Inferior parietal cortex (tissue), 1 donor: ENCODE results near the gene TRIP12.
"Not testable (repeated sequence)": the region's sequence is repeated elsewhere in the genome, so short reads cannot be mapped to it uniquely, and the experiment has no call there.

ENCODE experiments used
- DNase-seq: peaks from one replicate; pipeline ENCODE4 v3.0.0-alpha.2; 2016; ENCODE audit errors: extremely low spot score

TRIP12 gene

DNA sequence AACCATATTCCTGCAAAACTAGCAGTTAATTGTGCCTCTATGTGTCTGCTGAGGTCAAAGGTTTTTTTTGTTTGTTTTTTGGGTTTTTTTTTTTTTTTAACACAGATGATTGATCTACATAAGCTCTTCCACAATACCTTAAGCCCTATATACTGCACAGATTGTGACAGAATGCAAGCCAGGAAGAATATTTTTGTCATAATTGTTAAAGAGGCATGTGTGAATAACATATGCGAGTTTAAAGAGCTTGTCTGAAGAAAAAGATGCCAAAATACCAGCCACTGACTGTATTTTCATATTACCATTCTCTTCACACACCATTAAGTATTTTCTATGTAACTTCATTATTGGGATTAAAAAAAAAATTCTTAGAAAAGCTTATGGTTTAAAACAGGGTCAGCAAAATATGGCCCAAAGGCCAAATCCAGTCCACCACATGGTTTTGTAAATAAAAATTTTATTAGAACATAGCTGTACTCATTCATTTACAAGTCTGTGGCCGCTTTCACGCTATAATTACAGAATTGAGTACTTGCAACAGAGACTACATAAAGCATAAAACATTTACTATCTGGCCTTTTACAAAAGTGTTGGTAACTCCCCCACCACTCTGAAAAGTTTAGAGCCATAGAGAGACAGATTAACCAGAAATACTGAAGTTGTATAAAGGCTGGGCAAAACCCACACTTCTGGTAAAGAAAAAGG, 89.9 kb downstream of the TRIP12 start:
- DNase-seq: no peak

GRCh38 chr2:229825476-229825875, 96.3 kb downstream of the TRIP12 start:
- DNase-seq: no peak

DNA sequence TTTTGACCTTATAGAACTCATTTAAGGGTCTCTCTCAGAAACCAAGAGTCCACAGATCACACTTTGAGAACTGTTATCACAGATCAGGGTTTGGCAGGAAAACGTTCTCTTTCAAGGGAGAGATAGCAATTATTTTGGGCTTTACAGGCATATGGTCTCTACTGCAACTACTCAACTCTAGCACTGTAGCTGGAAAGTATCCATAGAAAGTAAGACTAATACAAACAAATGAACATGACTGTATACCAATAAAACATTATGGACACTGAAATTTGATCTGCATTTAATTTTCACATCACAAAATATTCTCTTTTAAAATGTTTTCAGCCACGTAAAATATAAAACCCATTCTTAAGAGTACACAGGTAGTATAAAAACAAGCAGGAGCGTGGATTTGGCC, 100.5 kb downstream of the TRIP12 start:
- no peak for DNase-seq

DNA sequence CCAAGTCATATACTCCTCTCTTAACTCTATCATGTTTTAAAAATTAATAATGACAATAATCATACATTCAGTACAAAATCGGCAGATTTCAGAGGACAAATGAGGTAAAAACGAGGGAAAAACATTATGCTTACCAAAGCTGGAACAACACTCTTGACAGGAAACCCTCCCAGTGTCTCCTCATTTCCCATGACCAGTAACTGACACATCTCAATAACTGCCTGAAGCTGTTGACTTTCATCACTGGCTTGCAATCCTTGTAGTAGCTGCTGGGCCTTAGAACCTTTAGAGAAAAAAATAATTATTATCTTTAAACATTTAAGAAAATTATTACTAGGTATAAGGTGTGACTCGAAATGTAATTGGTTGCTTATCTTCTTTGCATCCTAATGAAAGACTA, 103.6 kb downstream of the TRIP12 start:
- DNase-seq: no peak

GRCh38 chr2:229815858-229816257, 106.0 kb downstream of the TRIP12 start:
- no peak for DNase-seq

GRCh38 chr2:229815342-229815741, 106.5 kb downstream of the TRIP12 start:
- no peak for DNase-seq

GRCh38 chr2:229810786-229811185, 111.0 kb downstream of the TRIP12 start:
- no peak for DNase-seq

GRCh38 chr2:229805559-229805958, 116.2 kb downstream of the TRIP12 start:
- DNase-seq: no peak

- no peak for DNase-seq
Observed at GRCh38 chr2:229802785-229803184, 119.0 kb downstream of the TRIP12 start.

GRCh38 chr2:229800997-229801754, 120.6 kb downstream of the TRIP12 start:
- DNase-seq: peak; percentile 72

DNA sequence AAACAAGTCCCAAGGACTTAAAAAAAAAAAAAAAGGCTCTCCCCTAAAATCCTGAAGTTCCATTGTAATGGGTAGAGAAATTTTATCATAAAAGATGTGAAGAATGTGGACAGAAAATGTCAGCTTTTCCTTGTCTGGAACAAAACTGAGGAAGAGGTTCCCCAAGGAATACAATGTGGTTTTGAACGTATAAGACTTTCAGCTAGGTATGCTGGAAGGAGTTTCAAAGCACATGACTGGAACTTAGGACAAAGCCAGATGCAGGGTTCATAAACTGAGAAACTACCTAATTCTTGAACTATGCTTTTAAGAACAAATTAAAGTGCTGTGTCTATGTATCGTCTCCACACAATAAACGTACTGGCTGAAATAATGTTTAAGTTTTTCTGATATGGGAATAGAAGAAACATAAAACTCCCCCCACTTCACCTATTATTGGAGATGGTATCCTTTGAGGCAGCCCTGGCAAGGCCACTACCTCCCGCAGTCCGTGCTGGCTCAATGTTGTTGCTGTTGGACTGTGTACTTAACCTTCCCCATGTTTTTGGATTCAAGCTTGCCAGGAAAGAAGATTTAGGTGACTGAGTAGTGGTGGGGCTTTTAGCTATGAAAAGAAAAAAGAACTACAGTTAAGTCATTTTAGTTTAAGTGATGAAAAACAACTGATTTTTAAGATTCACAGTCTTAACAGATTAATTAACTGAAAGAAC, 123.2 kb downstream of the TRIP12 start:
- DNase-seq: no peak

- DNase-seq: no peak
Observed at GRCh38 chr2:229795058-229795457, 126.8 kb downstream of the TRIP12 start.

DNA sequence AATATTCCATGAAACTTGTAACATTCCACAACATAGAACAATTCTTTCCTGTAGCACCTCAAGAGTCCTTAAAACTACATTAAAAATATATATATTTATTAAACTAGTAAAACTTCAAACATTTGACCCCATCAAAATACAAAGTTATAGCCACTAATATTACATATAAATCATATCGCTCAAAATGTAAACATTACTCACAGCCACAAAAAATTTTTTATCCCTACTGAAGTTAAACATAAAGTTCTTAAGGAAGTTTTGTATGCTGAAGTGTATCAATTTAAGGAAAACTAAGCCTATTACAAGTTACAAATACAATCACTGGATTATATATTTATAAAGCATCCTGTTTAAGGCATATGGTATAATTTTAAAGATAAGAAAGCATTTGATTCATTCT, 127.2 kb downstream of the TRIP12 start:
- DNase-seq: no peak

GRCh38 chr2:229786289-229786688, 135.5 kb downstream of the TRIP12 start:
- DNase-seq: not testable (repeated sequence)

- DNase-seq: peak; percentile 23
Observed at GRCh38 chr2:229784791-229785190, 137.0 kb downstream of the TRIP12 start.

DNA sequence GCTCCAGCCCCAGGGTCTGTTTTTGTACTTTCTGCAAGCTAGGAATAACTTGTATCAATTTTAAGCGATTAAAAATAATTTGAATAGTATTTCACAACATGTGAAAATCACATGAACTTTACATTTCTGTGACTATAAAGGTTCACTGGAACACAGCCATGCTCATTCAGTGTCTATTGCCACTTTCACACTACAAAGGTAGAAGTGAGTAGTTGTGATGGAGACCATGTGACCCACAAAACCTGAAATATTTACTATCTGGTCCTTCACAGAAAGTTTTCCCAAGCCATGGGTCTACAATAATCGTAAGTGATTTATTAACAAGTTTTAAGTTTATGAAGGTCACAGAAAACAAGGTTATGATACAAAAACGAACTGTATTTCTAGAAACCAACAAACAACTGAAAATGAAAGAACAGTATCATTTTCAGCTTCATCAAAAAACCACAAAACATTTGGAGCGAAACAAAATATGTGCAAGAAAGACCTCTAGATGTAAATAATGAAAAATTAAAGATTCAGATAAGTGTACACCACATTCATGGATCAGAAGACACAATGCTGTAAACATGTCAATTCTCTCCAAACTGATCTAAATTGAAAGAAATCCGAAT, 138.6 kb downstream of the TRIP12 start:
- DNase-seq: no peak

GRCh38 chr2:229780856-229781773, 140.7 kb downstream of the TRIP12 start:
- peak; percentile 81 for DNase-seq

DNA sequence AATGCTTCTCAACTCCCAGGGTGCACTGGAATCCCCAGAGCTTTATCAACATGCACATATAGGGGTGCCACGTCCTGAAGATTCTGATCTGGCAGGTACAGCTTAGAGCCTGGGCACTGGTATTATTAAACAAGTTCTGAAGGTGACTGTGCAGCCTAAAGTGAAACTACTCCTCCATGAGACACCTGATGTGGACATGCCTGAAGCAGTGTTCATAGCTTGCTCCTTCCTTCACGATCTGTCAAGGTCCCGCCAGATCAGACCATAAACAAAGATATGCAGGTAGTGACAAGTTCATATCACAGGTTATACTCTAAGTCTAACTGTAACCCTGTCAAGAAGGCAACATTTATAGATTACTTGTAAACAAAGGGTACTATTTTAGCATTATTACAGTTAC, 142.2 kb downstream of the TRIP12 start:
- DNase-seq: no peak

- no peak for DNase-seq
Observed at GRCh38 chr2:229777716-229778115, 144.1 kb downstream of the TRIP12 start.

DNA sequence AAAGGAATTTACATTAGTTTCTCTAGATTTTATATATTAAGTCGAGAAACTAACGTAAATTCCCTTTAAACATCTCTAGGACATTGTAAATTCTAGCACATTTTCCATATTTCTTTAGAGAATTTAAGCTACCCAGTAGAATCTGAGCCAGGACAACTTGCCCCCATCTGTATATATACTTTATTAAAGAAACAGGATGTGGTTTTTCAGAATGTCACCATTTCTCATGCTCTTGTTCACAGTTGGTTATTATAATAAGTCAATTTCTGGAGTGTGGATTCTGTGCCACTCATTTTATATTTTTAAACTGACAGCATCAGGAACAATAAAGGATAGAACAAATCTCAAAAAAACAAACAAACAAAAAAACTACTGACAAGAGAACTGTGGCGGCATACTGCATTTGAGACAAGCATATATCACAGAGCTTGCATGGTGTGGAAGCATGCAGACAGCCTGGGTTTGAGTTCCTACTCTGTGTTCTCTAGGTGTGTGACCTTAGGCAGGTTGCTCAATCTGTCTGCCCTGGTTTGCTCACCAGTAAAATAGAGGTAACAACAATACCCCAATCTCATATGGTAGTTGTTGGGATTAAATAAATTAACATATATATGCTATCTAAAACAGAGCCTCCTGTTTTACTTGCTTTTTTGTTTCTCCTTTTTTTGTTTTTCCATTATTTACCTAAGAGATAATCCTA, 146.0 kb downstream of the TRIP12 start:
- no peak for DNase-seq

DNA sequence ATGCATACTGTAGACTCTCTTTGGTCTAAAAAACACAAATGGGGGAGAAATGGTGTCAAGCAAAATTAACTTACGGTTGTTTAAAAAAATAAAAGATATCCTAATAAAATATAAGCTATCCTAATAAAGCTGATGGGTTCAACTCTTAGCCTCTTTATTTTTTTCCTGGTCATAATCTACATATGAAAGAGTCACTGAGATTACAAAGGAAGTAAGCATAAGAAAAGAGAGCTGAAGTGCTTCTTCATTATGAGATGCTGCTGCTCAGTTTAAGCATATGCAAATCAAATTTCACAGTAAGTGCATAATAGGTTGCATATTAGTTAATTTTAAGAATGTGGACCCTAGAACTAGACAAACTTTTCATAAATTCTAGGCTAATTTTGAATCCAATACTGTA, 147.6 kb downstream of the TRIP12 start:
- no peak for DNase-seq
